A549 (cell line): ENCODE measurements around the gene GRK6.
"Not testable (repeated sequence)": the region's sequence is repeated elsewhere in the genome, so short reads cannot be mapped to it uniquely, and the experiment has no call there.

Experiments
- CBX2 ChIP-seq: fragments of 200-600 bp; sonication (generic); IDR thresholded peaks from 2 replicates; pipeline ENCODE4 v1.6.1; 2016; ENCODE audit warnings: low read depth, mild to moderate bottlenecking, borderline replicate concordance
- CTCF ChIP-seq: fragments of >200 bp; sonication (Bioruptor Twin); formaldehyde crosslinking; IDR thresholded peaks from 3 replicates; pipeline ENCODE4 v1.5.1; 2016
- EP300 ChIP-seq, 2 experiments: fragments of >200 bp; sonication (Bioruptor Twin); formaldehyde crosslinking; IDR thresholded peaks; 2 replicates in 1 of 2; 3 replicates in 1 of 2; pipeline ENCODE4 v1.6.1; 2016 to 2017
- FOSL2 ChIP-seq, 2 experiments: fragments of 450-650 bp in 1 of 2; fragments of >200 bp in 1 of 2; sonication (Bioruptor Twin) in 1 of 2; formaldehyde crosslinking; IDR thresholded peaks; 2 replicates each; pipeline versions ENCODE4 v1.5.0 to v1.6.1; 2016 to 2020; ENCODE audit warnings: mild to moderate bottlenecking in 1 of 2, moderate library complexity in 1 of 2
- JUNB ChIP-seq: fragments of >200 bp; sonication (Bioruptor Twin); formaldehyde crosslinking; IDR thresholded peaks from 2 replicates; pipeline ENCODE4 v1.6.1; 2016
- POLR2A ChIP-seq: IDR thresholded peaks from 2 replicates; pipeline ENCODE4 v1.6.1; 2012; ENCODE audit warnings: mild to moderate bottlenecking, low read length
- RCOR1 ChIP-seq: fragments of 150-350 bp; IDR thresholded peaks from 2 replicates; pipeline ENCODE4 v1.6.1; 2014; ENCODE audit warnings: antibody characterized with exemption, low read length, low read depth
- TF ChIP-seq, protein P1 (sequence below): fragments of 450-650 bp; IDR thresholded peaks from 2 replicates; pipeline ENCODE4 v1.6.1; 2014; ENCODE audit warnings: antibody characterized with exemption
- TF ChIP-seq, protein P2 (sequence below): fragments of 200-600 bp; sonication (generic); IDR thresholded peaks from 2 replicates; pipeline ENCODE4 v1.6.1; 2016; ENCODE audit warnings: antibody characterized with exemption, mild to moderate bottlenecking, moderate library complexity

GRCh38 chr5:177420472-177420871 is 6.0 kb upstream of the GRK6 start:
- TF ChIP-seq CTCF; POLR2A; EP300 (IDR thresholded peaks at IDR 0.05); FOSL2 (IDR thresholded peaks at IDR 0.05); FOSL2 (CRISPR knock-in tag; IDR thresholded peaks at IDR 0.05); CBX2; JUNB; RCOR1: not testable (repeated sequence)
- TF ChIP-seq, protein P1, sequence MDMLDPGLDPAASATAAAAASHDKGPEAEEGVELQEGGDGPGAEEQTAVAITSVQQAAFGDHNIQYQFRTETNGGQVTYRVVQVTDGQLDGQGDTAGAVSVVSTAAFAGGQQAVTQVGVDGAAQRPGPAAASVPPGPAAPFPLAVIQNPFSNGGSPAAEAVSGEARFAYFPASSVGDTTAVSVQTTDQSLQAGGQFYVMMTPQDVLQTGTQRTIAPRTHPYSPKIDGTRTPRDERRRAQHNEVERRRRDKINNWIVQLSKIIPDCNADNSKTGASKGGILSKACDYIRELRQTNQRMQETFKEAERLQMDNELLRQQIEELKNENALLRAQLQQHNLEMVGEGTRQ = not testable (repeated sequence)
- TF ChIP-seq, protein P2, sequence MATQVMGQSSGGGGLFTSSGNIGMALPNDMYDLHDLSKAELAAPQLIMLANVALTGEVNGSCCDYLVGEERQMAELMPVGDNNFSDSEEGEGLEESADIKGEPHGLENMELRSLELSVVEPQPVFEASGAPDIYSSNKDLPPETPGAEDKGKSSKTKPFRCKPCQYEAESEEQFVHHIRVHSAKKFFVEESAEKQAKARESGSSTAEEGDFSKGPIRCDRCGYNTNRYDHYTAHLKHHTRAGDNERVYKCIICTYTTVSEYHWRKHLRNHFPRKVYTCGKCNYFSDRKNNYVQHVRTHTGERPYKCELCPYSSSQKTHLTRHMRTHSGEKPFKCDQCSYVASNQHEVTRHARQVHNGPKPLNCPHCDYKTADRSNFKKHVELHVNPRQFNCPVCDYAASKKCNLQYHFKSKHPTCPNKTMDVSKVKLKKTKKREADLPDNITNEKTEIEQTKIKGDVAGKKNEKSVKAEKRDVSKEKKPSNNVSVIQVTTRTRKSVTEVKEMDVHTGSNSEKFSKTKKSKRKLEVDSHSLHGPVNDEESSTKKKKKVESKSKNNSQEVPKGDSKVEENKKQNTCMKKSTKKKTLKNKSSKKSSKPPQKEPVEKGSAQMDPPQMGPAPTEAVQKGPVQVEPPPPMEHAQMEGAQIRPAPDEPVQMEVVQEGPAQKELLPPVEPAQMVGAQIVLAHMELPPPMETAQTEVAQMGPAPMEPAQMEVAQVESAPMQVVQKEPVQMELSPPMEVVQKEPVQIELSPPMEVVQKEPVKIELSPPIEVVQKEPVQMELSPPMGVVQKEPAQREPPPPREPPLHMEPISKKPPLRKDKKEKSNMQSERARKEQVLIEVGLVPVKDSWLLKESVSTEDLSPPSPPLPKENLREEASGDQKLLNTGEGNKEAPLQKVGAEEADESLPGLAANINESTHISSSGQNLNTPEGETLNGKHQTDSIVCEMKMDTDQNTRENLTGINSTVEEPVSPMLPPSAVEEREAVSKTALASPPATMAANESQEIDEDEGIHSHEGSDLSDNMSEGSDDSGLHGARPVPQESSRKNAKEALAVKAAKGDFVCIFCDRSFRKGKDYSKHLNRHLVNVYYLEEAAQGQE = not testable (repeated sequence)
